DOHH2 (cell line): ENCODE results near the gene S100PBP.

Source experiments
- CTCF ChIP-seq: fragments of 200-600 bp; sonication (generic); IDR thresholded peaks from one replicate; pipeline ENCODE4 v1.5.1; 2014; ENCODE audit warnings: antibody characterized with exemption, mild to moderate bottlenecking, low read depth, low read length; ENCODE audit not compliant: poor library complexity, severe bottlenecking
- EZH2phosphoT487 ChIP-seq: fragments of 200-600 bp; sonication (generic); IDR thresholded peaks from 2 replicates; pipeline ENCODE4 v1.6.1; 2017; ENCODE audit warnings: borderline replicate concordance, mild to moderate bottlenecking, antibody characterized with exemption, low read length, moderate library complexity, mixed read lengths

GRCh38 chr1:32817815-32818786 lies 648 bp downstream of the S100PBP start:
- TF ChIP-seq CTCF (no peak), EZH2phosphoT487 (no peak)
